Smooth muscle cell (in vitro differentiated cells): Measurements from ENCODE around the gene RALBP1. TPM values are rescaled to one million over a fixed set of nuclear protein-coding genes. Genes with fewer than 3 reads are reported as not detected.
A peak's percentile ranks its signal among the peaks of the same experiment; 100 is the strongest.

Experiments
- DNase-seq: peaks from one replicate; lab custom pipeline; 2025; ENCODE audit not compliant: unreplicated experiment; lab: John Stamatoyannopoulos, UW
- H2AFZ ChIP-seq: fragments of 200-600 bp; sonication (generic); 2 replicates; pipeline ENCODE4 v1.6.0; 2016; ENCODE audit warnings: antibody characterized with exemption, low read depth, mild to moderate bottlenecking
- H3F3A ChIP-seq: fragments of 200-600 bp; sonication (generic); 2 replicates; pipeline ENCODE4 v1.6.0; 2017; ENCODE audit warnings: antibody characterized with exemption, low read depth
- H3K27ac ChIP-seq: fragments of 200-600 bp; sonication (generic); 2 replicates; pipeline ENCODE4 v1.5.1; 2016; ENCODE audit warnings: low read depth, mild to moderate bottlenecking
- H3K27me3 ChIP-seq: fragments of 200-600 bp; sonication (generic); 2 replicates; pipeline ENCODE4 v1.6.1; 2016; ENCODE audit warnings: low read depth, mild to moderate bottlenecking
- H3K36me3 ChIP-seq: fragments of 200-600 bp; sonication (generic); 2 replicates; pipeline ENCODE4 v1.5.1; 2016; ENCODE audit warnings: low read depth
- H3K4me1 ChIP-seq: fragments of 200-600 bp; sonication (generic); 2 replicates; pipeline ENCODE4 v1.5.1; 2016; ENCODE audit warnings: low read depth
- H3K4me2 ChIP-seq: fragments of 200-600 bp; sonication (generic); 2 replicates; pipeline ENCODE4 v1.6.0; 2016; ENCODE audit warnings: mild to moderate bottlenecking
- H3K4me3 ChIP-seq: fragments of 200-600 bp; sonication (generic); 2 replicates; pipeline ENCODE4 v1.5.1; 2016; ENCODE audit warnings: mild to moderate bottlenecking
- H3K79me2 ChIP-seq: fragments of 200-600 bp; sonication (generic); 2 replicates; pipeline ENCODE4 v1.6.0; 2016; ENCODE audit warnings: low read depth, mild to moderate bottlenecking
- H3K9ac ChIP-seq: fragments of 200-600 bp; sonication (generic); 2 replicates; pipeline ENCODE4 v1.6.0; 2016; ENCODE audit warnings: low read depth
- H3K9me3 ChIP-seq: fragments of 200-600 bp; sonication (generic); replicated peaks from 2 replicates; pipeline ENCODE4 v1.5.1; 2016; ENCODE audit warnings: low read depth
- H4K20me1 ChIP-seq: fragments of 200-600 bp; sonication (generic); 2 replicates; pipeline ENCODE4 v1.6.0; 2016; ENCODE audit warnings: low read depth
- CTCF ChIP-seq: fragments of 200-600 bp; sonication (generic); IDR thresholded peaks from 2 replicates; pipeline ENCODE4 v1.5.1; 2017; ENCODE audit warnings: borderline replicate concordance, mild to moderate bottlenecking, antibody characterized with exemption; ENCODE audit not compliant: insufficient read depth, poor library complexity, severe bottlenecking
- WGBS: methylation state at CpG from one replicate; pipeline ENCODE4 v1.1.7; 2016; ENCODE audit warnings: low lambda C conversion rate; 5-methylcytosine and 5-hydroxymethylcytosine counted together
- polyA plus RNA-seq: library from polyadenylated mRNA; unstranded; fragments of >200 nt; fragmentation: Nextera tagmentation; extraction: Ambion mirVana; gene quantifications from 2 replicates; pipeline ENCODE4 v1.2.1, GENCODE V29; 2016
- total RNA-seq: library from RNA; depleted of rRNA; stranded (reverse); fragments of >200 nt; gene quantifications from 2 replicates; pipeline ENCODE4 v1.2.3, GENCODE V29; 2014

RALBP1 gene
- total and polyA plus RNA-seq, 2 experiments from 2014 or later, result 33.3 to 33.6 TPM

GRCh38 chr18:9577361-9577760, 102.0 kb downstream of the RALBP1 start:
- 77% methylated on average over 9 of the region's 9 CpGs for WGBS
- Histone ChIP-seq H3F3A (peaks cover 3% of the 10 kb centered on the region), H4K20me1 (peaks cover 32% of the 10 kb centered on the region), H3K4me1 (no peaks in the 10 kb centered on the region), H3K4me2 (no peak overlapping the region), H3K9ac (no peak overlapping the region), H3K79me2 (peaks cover 38% of the 10 kb centered on the region), H3K4me3 (no peak overlapping the region), H3K27ac (peak overlapping the region; percentile 39), H3K27me3 (no peaks in the 10 kb centered on the region), H3K9me3 (peaks cover 4% of the 10 kb centered on the region), H3K36me3 (peaks cover 17% of the 10 kb centered on the region), H2AFZ (no peak overlapping the region)
- no peak for DNase-seq
- no peak for TF ChIP-seq CTCF

- Histone ChIP-seq H4K20me1 (peaks cover 32% of the 10 kb centered on the region), H3K4me1 (no peaks in the 10 kb centered on the region), H3K9me3 (peaks cover 4% of the 10 kb centered on the region), H3K79me2 (peaks cover 46% of the 10 kb centered on the region), H3K36me3 (peaks cover 20% of the 10 kb centered on the region), H3K9ac (no peak overlapping the region), H3K27ac (peak overlapping the region; percentile 57), H3K4me2 (no peak overlapping the region), H3F3A (peaks cover 3% of the 10 kb centered on the region), H2AFZ (no peak overlapping the region), H3K4me3 (no peak overlapping the region), H3K27me3 (no peaks in the 10 kb centered on the region)
- TF ChIP-seq CTCF, result no peak
- no peak for DNase-seq
These were observed 103.0 kb downstream of the RALBP1 start for GRCh38 chr18:9578306-9578705.

GRCh38 chr18:9581667-9582066, 106.4 kb downstream of the RALBP1 start:
- Histone ChIP-seq H3K9me3 (peaks cover 4% of the 10 kb centered on the region), H3K4me2 (no peak overlapping the region), H3K9ac (no peak overlapping the region), H3K27me3 (no peaks in the 10 kb centered on the region), H3K79me2 (peaks cover 65% of the 10 kb centered on the region), H3K4me3 (no peak overlapping the region), H2AFZ (no peak overlapping the region), H3F3A (peaks cover 3% of the 10 kb centered on the region), H3K36me3 (peaks cover 28% of the 10 kb centered on the region), H3K27ac (no peak overlapping the region), H4K20me1 (peaks cover 31% of the 10 kb centered on the region), H3K4me1 (no peaks in the 10 kb centered on the region)
- DNase-seq, result no peak
- WGBS, result 96% methylated on average over 7 of the region's 7 CpGs
- TF ChIP-seq CTCF, result no peak

- DNase-seq, result no peak
These were observed 111.5 kb downstream of the RALBP1 start for GRCh38 chr18:9586814-9587213.

More at GRCh38 chr18:9586814-9587213, 111.5 kb downstream of the RALBP1 start:
- Histone ChIP-seq H3K36me3 (peaks cover 38% of the 10 kb centered on the region), H3K27ac (no peak overlapping the region), H4K20me1 (peaks cover 31% of the 10 kb centered on the region), H3K4me3 (no peak overlapping the region), H3K27me3 (no peaks in the 10 kb centered on the region), H3K4me2 (no peak overlapping the region), H3F3A (no peaks in the 10 kb centered on the region), H3K79me2 (peaks cover 82% of the 10 kb centered on the region), H3K9me3 (peaks cover 1% of the 10 kb centered on the region), H3K9ac (no peak overlapping the region), H2AFZ (no peak overlapping the region), H3K4me1 (no peaks in the 10 kb centered on the region)
- no peak for TF ChIP-seq CTCF
- WGBS, result 97% methylated on average over 3 of the region's 3 CpGs
